ENCODE results near the gene CCDC190. TPM values are rescaled to one million over a fixed set of nuclear protein-coding genes. Genes with fewer than 3 reads are reported as not detected.

The CCDC190 gene
- total and polyA plus RNA-seq, 2 of the 13 experiments (the other 11 are each of a cell fraction or from before 2014, with no cell fraction given): not detected

DNA sequence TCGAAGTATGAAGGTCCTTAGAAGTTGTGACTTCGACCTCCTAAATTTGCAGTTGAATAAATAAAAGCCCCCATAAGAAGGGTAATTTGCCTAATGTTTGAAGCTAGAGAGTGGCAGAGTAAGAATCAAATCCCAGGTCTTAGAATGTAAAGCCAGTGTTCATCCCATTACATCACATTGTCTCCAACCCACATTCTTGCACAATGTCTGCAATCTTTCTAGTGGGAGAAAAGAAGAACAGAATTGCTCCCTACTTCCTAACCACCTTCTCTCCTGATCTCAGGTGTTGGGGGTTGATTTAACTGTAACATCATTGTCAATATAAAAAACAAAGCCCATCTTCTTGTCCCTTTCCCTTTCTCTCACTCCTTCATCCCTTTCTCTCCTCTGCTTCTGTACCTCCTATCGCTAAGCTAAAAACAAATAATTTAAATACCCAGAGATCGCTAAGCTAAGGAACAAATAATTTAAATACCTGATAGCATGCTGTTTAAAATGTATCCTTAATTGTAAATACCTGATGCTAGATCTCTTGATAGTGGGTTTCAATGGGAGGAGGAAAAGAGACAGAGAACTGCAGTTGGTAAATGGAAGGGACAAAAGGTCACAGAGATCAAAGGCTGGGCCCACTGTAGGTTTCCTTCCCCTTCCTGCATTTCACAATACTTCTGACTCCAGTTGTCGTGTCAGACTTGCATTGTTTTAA is 32.1 kb upstream of the CCDC190 start (continued):
- TF ChIP-seq GFI1 (CRISPR knock-in tag; IDR thresholded peaks at IDR 0.05; ENCODE audit: borderline replicate concordance): no peak
- TF ChIP-seq ZSCAN30 (CRISPR knock-in tag; IDR thresholded peaks at IDR 0.05): no peak
- TF ChIP-seq RFX1 (IDR thresholded peaks at IDR 0.05): no peak
- TF ChIP-seq FLYWCH1 (CRISPR knock-in tag; IDR thresholded peaks at IDR 0.05): no peak
- no peak for TF ChIP-seq SETDB1 (CRISPR knock-in tag; IDR thresholded peaks at IDR 0.05; ENCODE audit: borderline replicate concordance)
- TF ChIP-seq GLI4 (CRISPR knock-in tag; IDR thresholded peaks at IDR 0.05; ENCODE audit: borderline replicate concordance): no peak
- no peak for TF ChIP-seq PHF8 (CRISPR knock-in tag; IDR thresholded peaks at IDR 0.05)

DNA sequence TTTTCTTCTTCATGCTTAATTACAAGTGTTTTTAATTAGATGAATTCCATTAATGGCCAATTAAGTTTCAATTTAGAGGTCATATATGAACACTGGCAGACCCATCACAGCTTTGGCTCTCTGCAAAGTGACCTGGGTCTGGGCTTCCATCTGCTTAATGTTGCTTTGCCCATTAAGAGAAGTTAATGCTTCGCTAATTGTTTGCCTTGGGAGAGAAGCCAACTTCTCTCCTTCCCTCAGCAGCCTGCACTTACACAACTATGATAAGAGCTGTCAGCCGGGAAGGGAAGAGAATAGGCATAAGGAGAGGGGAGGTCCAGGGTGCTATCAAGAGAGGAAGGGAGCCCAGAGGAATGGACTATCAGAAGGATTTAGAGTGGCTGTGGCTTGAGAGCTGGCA is 29.0 kb upstream of the CCDC190 start:
- intact Hi-C loops (cut with micrococcal nuclease; ENCODE audit: unreplicated experiment): no loop called here
- FAIRE-seq (no peak), DNase-seq (ENCODE audit: low spot score) (no peak), ATAC-seq (no peak)
- no peak overlapping the region for H3K9ac ChIP-seq (ENCODE audit: insufficient read depth, low read depth, low read length)
- no peaks in the 10 kb centered on the region for H3K36me3 ChIP-seq (replicated peaks in 1 of 2; ENCODE audit: control insufficient read depth in 1 of 2, insufficient read depth in 2 of 2, low read length in 2 of 2)
- no peak for TF ChIP-seq TBX2 (CRISPR knock-in tag; IDR thresholded peaks at IDR 0.05; ENCODE audit: borderline replicate concordance)
- TF ChIP-seq ZNF564 (CRISPR knock-in tag; IDR thresholded peaks at IDR 0.05): no peak
- no peaks in the 10 kb centered on the region for H4K20me1 ChIP-seq (ENCODE audit: insufficient read depth, low read length)
- H3K27me3 ChIP-seq (ENCODE audit: control insufficient read depth in 1 of 2, insufficient read depth in 2 of 2, low read length in 2 of 2): no peaks in the 10 kb centered on the region
- H3K27ac ChIP-seq (ENCODE audit: extremely low read length, insufficient read depth, low read length): no peak overlapping the region
- H3K4me2 ChIP-seq (ENCODE audit: low read depth, low read length): no peak overlapping the region
- POLR2A ChIA-PET: no interaction called here
- WGBS (ENCODE audit: low lambda C conversion rate): 3% methylated on average over 2 of the region's 2 CpGs
- H3K79me2 ChIP-seq (ENCODE audit: insufficient read depth, low read length): no peaks in the 10 kb centered on the region
- no peak overlapping the region for H3K4me3 ChIP-seq (replicated peaks in 1 of 3; ENCODE audit: insufficient read depth in 1 of 3, low read depth in 2 of 3, low read length in 3 of 3)
- H3K9me3 ChIP-seq (ENCODE audit: low read length): no peaks in the 10 kb centered on the region
- H3K4me1 ChIP-seq (ENCODE audit: insufficient read depth, low read length): peaks cover 29% of the 10 kb centered on the region
- CTCF ChIA-PET (ENCODE audit: low intra/inter-chr PET ratio, low total read pairs): no interaction called here
- no peak overlapping the region for H2AFZ ChIP-seq (ENCODE audit: low read length)
- in situ Hi-C loops (cut with HindIII; ENCODE audit: extremely low pct_ligation_motif_present, low pct_unique_long_range_greater_than_20kb): loop anchor here (10.0 kb wide), 1 partner anchor 185 kb away; no protein-coding TSS in a partner anchor
- no TSS peak for BruUV-seq (replicated peaks)
